NCI-H524 (cell line): ENCODE data around the gene GRK3.

Experiments
- DNase-seq, 2 experiments: peaks; one replicate each; lab custom pipeline; 2025; lab: John Stamatoyannopoulos, UW

The GRK3 gene

DNA sequence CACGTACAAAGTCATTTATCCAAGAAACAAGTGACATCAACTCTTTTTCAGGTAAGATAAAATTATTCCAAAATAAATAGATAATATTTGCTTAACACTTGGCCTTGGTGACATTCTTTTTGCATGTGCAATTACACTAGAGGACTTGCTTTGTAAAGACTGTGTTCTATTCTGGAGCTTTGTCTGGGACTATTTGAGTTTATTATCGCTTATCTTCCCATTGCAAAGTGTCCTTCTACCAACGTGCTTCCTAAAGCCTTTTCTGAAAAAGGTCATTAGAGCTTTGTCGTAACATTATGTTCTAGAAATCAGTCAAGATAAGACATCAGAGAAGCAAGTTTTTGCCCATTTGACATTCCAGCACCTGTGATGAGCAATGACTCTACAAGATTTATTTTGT is 99.2 kb downstream of the GRK3 start:
- no peak for DNase-seq

DNA sequence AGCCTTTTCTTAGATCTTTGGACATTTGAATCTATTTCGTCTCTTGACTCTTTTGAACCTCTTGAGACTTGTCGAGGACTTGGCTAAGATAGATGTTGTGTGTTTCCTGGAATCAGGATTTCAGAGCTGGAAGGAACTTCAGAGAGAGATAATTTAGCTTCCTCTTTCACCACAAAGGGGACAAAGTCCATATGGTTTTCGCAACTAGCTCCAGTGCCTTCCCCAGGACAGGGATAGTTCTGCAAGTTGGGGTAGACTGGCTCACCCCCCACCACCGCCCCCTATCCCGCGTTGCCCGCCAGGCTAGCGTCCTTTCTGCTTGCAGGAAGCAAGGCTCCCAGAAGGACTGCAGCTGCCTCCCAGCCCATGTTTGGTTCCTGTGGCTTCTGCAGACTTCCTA is 101.8 kb downstream of the GRK3 start:
- no peak for DNase-seq

DNA sequence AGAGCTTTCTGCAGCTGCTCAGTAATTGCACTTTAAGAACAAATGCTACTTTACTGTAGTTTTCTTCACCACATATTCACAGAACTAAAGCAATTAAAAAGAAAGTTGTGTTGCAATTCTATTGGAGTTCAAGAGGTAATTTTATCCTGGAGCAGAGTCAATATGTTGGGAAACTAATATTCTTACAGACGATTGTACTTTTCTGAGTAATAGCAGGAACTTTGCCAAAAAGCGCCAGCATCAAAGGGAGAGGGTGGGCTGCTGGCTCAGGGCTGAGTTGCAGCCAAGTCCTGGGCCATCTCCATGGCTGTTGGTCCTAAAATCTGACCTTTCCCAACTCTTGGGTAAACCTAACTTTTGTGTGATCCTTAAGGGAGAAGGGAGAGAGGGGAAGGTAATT is 104.0 kb downstream of the GRK3 start:
- DNase-seq, result no peak

DNA sequence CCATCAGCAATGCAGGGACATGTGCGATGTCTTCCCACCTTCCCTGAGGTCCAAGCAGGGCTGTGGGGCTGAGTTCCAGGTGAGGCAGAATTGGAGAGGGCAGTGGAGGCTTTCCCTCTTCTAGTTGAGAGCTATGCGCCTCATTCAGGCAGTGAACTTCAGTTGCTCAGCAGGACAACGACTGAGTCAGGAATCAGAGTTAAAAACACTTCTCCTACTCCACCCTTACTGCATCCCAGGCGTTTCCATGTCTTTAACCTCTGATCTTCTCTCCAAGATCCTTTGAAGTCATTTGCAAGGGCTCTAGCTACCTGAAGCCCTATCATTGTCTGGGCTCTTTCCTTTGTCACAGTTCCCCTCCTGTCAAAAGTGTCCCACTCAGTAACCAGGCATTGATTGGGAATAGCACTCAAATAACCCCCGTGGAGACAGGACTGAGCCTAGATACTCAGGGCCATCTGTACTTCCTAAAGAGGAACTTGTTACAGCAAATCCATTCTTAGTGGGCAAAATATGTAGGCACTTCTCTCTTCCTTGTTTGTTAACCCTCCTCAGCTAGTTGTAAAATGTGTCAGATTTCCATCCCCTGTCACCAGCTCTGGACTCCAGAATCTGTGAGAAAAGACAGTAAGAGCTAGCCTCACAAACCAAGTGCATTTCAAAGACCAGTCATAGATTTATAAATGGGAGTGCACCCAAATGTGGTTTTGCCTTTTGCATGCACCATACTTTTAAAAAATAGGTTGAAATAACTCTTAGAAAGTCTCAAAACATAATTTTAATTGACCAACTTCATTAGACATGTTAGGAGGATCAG is 105.0 kb downstream of the GRK3 start:
- DNase-seq, result peak in 1 of 2 experiments; percentile 46

DNA sequence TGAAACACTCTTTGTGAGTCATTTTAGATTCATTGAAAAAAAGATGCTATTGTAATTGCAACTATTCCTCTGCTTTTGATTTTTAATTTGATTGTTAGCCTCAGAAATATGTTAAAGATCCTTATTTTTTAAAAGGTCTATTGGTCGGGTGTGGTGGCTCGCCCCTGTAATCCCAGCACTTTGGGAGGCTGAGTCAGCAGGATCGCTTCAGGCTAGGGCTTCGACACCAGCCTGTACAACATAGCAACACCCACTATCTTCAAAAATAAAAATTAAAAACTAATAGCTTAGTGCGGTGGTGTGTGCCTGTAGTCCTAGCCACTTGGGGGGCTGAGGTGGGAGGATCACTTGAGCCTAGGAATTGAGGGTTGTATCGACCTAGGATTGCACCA is 105.6 kb downstream of the GRK3 start:
- DNase-seq, result no peak

DNA sequence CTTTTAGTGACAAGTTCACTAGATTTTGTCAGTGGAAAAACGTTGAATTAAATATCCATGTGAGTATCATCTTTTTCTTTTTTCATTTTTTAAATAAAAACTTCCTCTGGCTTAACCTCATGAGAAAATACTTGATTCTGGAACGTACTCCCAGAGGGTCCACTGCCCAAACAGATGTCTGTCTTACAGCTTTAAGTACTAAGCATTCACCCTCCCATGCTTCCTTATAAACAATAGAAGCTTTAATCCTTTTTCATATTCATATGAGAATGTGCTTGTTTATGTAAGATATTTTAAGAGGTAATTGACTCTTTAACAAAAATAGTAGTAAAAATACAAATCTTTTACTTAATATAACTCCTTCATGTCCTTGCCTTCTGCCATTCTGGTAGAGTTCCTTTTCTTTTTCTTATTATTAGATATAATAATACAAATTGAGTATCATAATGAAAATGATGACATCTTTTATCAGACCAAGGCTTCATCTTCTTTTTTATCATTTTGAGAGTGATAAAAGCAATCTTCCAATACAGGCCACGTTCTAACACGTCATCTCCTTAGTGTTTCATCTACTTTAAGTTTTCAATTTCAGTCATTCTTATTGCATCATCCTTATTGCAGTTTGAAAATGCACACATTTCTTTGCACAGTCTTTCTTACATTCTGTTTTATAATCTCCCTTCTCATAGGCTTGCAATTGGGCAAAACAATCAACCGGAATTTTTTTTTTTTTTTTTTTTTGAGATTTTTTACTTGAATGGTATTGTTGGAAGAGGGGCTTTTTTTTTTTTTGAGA is 108.0 kb downstream of the GRK3 start:
- no peak for DNase-seq

DNA sequence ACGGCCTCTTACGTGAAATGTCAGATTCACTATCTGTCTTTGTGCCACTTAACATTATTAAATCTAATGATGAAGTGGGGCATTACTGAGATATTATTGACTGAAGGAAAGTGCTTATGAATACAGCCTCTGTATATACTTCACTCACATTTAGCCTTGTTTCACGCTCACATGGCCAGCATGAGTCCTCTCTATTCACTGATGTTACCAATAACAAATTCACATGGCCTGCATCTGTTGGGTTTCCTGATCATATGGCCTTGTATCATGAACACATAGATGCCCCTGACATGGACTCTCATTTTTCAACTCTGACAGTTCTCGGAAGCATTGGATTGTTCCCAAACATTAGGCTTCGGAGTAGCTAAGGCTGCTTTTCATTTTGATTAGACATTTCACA is 109.2 kb downstream of the GRK3 start:
- DNase-seq, result no peak

DNA sequence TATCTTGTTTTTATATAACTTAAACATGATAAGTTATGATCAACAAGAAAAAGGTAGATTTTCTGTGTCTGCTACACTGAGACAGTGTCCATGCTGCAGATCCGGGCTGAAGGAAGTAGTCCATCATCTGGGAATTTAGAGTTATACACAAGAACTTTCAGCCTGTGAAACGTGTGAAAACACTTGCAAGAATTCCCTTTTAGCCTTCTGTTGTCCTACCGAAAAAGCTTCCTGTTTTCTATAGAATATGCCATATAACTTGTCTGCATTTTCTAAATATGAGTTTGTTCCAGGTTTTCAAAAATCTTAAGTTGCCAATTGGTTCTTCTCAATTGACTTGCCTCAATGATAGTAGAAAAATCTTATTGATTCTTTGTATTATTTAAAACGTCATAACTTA is 113.2 kb downstream of the GRK3 start:
- DNase-seq, result no peak

DNA sequence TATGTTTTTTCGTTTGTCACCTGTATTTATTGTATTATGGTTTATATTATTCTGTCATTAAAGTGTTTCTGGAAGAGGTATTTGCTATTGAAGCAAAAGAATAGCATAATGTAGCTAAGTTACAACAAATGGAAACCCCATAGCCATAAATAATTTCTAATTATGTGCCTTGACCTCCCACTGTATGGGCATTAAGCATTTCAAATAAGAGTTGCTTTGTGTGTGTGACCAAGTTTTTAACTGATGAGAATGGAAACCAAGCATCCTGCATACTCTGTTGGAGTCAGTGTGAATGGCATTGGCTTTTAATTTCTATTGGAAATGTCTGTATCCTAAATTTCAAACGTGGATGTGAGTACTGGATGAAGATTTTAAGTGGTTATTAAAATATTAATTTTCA is 115.6 kb downstream of the GRK3 start:
- no peak for DNase-seq

DNA sequence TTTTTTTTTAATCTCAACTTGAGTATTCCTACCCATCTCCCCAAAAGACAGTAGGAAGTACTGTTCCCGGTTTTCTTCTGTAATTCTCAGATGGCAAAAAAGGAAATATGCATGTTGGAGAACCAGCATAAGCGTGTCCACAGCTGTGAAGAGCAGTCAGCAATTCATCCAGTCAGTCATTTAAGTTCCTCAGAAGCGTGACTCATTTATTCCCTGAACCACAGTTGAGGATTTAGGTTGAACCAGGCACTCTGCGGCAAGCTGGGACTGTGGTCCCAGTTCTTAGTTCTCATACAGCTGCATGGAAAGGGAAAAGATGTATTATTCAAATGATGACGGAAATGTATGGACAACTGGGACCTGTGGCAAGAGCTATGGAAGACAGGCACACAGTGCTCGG is 116.5 kb downstream of the GRK3 start:
- DNase-seq, result no peak

DNA sequence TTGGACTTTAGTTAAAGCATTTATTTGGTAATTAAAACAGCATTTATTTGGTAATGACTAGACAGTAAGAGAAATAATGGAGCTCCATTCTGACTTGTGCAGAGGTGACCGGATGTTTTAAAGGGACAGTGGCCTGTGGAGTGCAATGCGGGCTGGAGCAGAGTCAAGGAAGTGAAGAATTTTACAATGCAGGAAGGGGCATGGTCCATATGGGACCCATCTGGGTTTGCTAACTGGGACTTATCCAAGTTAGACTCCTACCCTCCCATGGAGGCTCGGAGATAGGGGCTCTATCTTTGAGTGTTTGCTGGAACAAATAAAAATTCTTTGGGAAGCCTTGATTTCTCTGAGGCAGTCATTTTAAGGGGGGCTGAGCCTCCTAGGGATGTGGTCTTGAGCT is 117.6 kb downstream of the GRK3 start:
- DNase-seq, result no peak

DNA sequence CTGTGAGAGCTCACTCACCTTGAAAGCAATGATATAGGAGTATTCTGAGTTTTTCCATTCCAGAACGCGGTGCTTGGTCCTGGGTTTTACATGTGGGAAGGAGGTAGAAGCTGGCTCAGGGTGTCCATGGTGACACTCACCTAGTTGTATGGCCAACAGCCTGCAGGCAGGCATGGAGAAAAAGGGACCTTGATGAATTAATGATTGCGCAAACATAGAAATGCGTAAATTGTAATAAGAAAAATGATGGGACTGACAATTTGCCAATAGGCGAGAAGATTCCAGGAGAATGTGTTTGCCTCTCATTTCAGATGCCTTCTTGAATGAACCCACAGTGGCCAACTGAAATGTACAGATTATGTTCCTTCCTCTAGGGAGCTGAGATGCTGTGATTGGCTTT is 124.2 kb downstream of the GRK3 start:
- no peak for DNase-seq

DNA sequence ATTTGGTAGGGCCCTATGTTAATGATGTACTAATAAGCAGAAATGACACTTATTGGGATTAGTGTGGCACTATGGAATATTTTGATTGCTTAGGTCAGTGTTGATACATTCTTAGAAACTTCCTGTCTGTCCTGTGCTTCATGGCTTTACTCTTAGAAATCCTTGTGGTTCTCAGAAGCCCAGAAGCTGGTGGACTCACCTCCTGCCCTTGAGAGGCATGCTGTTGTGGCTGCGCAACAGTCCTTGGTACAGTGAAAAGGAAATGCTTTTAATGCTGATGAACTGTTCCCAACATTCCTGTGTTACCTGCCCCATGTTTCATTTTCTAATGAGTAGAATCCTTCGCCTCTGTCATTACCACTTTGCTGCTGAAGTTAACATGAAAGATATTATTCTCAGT is 125.2 kb downstream of the GRK3 start:
- DNase-seq, result no peak

DNA sequence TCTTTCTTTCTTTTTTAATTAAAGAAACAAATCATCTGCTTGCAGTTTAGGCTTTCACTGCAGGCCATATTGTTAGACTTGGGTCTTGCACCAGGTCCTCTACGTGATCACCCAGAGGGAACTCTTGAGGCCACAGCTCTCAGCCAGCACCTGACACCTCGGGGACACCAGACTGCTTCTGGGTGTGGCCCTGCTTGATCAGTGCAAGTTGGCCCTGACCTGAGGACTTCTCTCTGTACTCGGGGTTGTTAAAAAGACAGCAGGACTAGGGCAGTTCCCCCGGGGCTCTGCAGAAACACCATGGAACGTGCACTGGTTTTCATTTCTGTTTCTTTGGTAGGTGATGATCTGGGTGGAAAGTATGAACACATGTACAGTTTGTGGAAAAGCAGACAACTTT is 126.3 kb downstream of the GRK3 start:
- no peak for DNase-seq

DNA sequence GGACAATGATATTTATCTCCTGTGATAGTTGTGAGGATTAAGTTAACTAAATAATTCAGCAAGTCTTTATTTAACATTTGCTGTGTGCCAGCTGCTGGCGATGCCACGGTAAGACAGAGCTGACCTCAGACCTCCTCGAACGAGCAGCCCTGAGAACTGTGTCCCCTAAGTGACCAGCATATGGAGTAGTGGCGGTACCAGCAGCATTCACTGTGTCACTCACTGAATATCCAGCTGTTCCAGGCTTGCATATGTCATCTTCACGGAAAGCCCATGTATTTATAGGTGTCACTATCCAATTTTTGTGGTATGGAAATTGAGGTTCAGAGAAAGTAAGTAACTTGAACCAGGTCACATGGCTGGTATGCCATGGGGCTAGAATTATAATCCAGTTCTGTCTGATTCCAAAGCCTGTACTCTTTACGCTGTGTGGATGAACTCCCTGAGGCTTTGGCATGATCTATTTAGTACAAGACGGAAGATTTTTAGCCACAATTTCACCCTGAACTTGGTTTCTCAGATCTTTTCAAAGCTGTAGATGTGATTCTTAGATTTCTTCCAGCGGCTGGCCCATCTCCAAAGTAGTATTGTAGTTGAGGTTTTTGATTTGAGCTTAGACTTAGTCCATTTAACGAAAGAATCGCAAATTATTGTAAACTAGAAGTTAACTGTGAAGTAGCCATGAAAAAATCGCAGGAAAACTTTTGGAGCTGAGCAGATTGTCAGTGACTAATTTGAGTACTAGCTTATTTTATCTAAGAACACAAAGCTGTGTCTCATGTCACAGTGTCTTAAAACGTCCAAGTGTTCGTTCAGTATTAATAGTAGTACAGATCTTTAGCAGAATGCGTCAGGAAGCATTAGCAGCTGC is 128.2 kb downstream of the GRK3 start:
- DNase-seq, result peak in 1 of 2 experiments; percentile 20

DNA sequence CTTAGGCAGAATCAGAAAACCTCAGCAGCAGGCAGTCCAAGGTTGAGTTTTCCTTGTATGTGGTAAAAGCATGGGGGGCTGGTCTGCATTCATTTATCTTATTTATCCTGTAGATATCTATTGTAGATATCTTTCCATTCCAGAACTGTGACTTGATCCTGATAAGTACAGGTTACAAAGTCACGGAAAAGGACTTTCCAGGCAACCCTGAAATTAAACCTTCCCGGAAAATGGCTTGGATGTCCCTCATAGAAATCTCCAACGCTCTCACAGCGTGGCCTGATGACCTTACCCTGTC is 128.7 kb downstream of the GRK3 start:
- no peak for DNase-seq

DNA sequence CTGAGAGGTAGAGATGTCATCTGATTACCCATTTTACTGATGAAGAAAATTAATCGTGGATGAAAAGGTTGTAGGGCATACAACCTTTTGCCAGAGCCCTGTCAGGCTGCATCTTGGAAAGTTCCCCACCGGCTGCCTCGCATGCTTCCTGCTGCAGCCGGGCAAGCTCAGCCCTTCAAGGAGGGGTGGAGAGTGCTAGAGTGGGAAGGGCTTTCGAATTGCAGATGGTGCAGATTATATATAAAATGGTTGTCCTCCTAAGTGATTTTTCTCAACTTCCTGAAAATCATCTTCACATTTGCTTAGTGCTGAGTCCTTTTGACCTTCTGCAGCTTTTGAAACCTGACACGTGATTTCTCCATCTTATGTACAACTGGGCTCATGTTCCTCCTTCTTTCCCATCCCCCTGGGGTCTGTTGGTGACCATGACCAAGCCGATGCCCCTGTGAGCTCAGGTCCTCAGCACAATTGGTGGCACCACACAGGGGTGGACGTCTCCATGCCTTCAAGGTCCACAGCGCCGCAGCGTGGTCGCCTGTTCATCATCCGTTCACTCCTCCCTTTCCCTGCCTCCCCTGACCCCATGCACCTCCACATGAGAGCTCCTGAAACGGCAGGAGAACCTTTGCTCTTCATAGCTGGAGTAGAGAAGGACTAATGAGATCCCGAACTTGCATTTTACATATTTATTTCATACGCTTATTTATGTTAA is 129.9 kb downstream of the GRK3 start:
- no peak for DNase-seq

DNA sequence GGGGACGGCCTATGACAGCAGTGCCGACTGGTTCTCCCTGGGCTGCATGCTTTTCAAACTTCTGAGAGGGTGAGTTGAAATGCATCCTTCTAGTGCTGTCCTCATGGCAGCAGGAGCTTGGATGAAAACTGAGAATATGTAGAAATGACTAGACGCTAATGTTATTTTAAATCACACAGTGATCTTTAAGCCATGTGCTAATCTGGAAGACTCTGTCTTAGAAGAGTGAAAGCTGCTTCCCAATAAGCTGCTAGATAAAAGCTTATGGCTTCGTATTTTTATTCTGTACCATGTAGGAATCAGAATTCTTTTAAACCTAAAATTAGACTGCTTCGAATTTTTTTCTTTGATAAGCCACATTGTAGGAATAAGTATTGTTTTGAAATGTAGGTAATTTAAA is 130.7 kb downstream of the GRK3 start:
- no peak for DNase-seq

DNA sequence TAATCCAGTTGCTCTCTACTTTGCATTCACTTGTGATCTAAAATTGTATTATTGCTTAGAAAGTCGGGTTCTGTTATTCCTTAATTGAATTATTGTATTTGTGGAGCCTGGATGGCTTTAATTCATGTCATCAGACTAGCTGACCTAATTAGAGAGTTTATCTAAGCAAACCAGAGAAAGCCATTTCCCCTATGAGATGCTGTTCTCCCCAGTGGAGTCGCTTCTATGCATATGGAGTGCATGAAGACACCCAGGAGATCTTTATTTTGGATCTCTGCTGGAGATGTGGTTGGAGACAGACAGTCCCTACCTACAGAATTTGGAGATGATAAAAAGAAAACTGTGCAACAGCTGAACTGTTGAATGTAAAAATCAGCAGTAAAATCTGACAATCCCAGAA is 132.3 kb downstream of the GRK3 start:
- DNase-seq, result no peak

DNA sequence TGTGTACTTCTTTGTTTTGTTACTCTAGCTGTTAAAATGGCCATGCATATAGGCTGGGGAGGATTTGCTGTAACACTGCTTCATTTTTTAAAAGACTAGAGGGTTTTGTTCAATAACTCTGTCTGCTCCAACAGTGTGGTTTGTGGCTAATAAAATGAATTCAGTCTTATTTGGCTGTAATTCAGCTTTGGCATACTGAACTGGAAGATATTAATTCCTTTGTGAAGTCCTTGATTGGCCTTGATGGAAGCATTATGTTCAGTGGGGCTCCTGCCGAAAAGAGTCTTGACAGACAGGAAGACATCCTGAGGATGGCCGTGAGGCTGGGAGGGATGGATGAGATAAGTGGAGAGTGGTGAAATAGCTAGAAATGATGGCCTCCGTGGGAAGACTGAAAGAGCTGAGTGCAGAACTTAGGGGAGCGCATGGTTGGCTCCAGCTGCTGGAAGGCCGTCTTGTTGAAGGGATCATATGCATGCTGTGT is 132.7 kb downstream of the GRK3 start:
- DNase-seq, result no peak

DNA sequence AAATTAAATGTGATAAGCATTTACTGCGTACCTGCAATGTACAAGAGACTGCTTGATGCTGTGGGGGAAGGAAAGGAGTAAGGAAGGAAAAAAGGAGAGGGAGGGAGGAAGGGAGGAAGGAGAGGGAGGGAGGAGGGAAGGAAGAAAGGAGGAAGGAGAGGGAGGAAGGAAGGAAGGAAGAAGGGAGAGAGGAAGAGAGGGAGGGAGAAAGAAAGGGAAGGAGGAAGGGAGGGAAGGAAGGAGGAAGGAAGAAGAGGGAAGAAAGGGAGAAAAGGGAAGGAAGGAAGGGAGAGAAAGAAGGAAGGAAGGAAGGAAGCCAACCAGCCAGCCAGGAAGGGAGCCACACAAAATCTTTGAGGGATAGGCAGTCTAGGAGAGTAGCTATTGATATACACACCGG is 133.5 kb downstream of the GRK3 start:
- no peak for DNase-seq

DNA sequence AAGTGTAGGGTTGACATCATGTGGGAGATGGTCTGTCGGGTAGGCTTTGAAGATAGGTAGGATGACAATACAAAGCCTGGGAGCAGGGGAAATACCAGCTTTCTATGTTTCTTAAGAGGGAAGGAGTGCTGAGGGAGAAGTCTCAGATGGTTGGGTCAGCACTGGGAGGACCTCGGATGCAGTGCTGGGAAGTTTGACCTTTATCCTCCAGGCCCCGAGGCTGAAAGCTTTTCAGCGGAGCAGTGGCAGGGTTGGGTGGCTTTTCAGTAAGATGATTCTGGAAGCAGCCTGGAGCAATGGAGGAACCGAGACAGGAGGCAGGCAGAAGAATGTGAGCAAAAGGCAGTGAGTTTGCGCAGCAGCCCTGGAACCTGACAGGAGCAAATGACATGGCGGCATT is 134.0 kb downstream of the GRK3 start:
- DNase-seq, result no peak
